ENCODE results near the gene CINP.

CINP gene

GRCh38 chr14:102362545-102363181 is at the start of gene CINP, which contains the start of gene TECPR2:
Gene CINP, minus strand, starts transcription at chr14:102362890. Its CDS starts 39 bp downstream, at chr14:102362851.
Gene TECPR2, plus strand, starts transcription at chr14:102362941. Its CDS starts 13,781 bp downstream, at chr14:102376722.
- peak; percentile 99 for DNase-seq

GRCh38 chr14:102408724-102409123 is 46.0 kb upstream of the CINP start:
- no peak for DNase-seq

GRCh38 chr14:102407258-102407657 is 44.6 kb upstream of the CINP start:
- no peak for DNase-seq

GRCh38 chr14:102403028-102403427 is 40.3 kb upstream of the CINP start:
- DNase-seq = no peak

- no peak for DNase-seq
Measured at GRCh38 chr14:102396521-102396920, 33.8 kb upstream of the CINP start.

- DNase-seq = no peak
Measured at GRCh38 chr14:102394717-102395375, 32.2 kb upstream of the CINP start.

GRCh38 chr14:102392506-102392905 is 29.8 kb upstream of the CINP start:
- DNase-seq = no peak

- no peak for DNase-seq
Measured at GRCh38 chr14:102390064-102390855, 27.6 kb upstream of the CINP start.

GRCh38 chr14:102389246-102389645 is 26.6 kb upstream of the CINP start:
- no peak for DNase-seq

GRCh38 chr14:102387086-102387485 is 24.4 kb upstream of the CINP start:
- DNase-seq = no peak

- DNase-seq = no peak
Measured at GRCh38 chr14:102378830-102379229, 16.1 kb upstream of the CINP start.

- DNase-seq = no peak
Measured at GRCh38 chr14:102377696-102378095, 15.0 kb upstream of the CINP start.

- no peak for DNase-seq
Measured at GRCh38 chr14:102375119-102375518, 12.4 kb upstream of the CINP start.

- no peak for DNase-seq
Measured at GRCh38 chr14:102374264-102374663, 11.6 kb upstream of the CINP start.

- DNase-seq = no peak
Measured at GRCh38 chr14:102373110-102373509, 10.4 kb upstream of the CINP start.

- DNase-seq = no peak
Measured at GRCh38 chr14:102371361-102371760, 8.7 kb upstream of the CINP start.

GRCh38 chr14:102370305-102370809 is 7.7 kb upstream of the CINP start:
- no peak for DNase-seq

GRCh38 chr14:102363182-102363943 is 673 bp upstream of the CINP start:
- DNase-seq = no peak

GRCh38 chr14:102362084-102362483 is 606 bp downstream of the CINP start:
- DNase-seq = no peak

GRCh38 chr14:102360388-102360787 is 2.3 kb downstream of the CINP start:
- no peak for DNase-seq

GRCh38 chr14:102359341-102359740 is 3.3 kb downstream of the CINP start:
- DNase-seq = no peak

GRCh38 chr14:102356280-102356679 is 6.4 kb downstream of the CINP start:
- DNase-seq = no peak

- no peak for DNase-seq
Measured at GRCh38 chr14:102353126-102353619, 9.5 kb downstream of the CINP start.

All from femur (tissue), 1 donor.